ENCODE data around the gene CHMP6.

- TF ChIP-seq CTCF (IDR thresholded peaks at IDR 0.05 in 2 of 3, conservative IDR thresholded peaks at IDR 0.05 in 1 of 3; ENCODE audit: borderline replicate concordance in 1 of 3, insufficient read depth in 1 of 3, low read depth in 2 of 3, low read length in 2 of 3), result peak; percentile 67 to 75 (median 70)
- TF ChIP-seq, protein P1, sequence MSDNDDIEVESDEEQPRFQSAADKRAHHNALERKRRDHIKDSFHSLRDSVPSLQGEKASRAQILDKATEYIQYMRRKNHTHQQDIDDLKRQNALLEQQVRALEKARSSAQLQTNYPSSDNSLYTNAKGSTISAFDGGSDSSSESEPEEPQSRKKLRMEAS (IDR thresholded peaks at IDR 0.05), result no peak
- no peak for TF ChIP-seq POLR2A (IDR thresholded peaks at IDR 0.05; ENCODE audit: borderline replicate concordance, extremely low read depth, insufficient read depth, insufficient read length)
- no peak for TF ChIP-seq CEBPB (IDR thresholded peaks at IDR 0.05; ENCODE audit: low read depth)
- no peak for TF ChIP-seq ELF1 (IDR thresholded peaks at IDR 0.05; ENCODE audit: borderline replicate concordance, low read depth)
- TF ChIP-seq SRF (IDR thresholded peaks at IDR 0.05; ENCODE audit: low read depth), result no peak
- TF ChIP-seq EZH2 (IDR thresholded peaks at IDR 0.05), result no peak
- no peak for TF ChIP-seq POLR2AphosphoS5 (IDR thresholded peaks at IDR 0.05; ENCODE audit: low read depth, low read length)
- peak; percentile 88 for TF ChIP-seq RAD21 (IDR thresholded peaks at IDR 0.05; ENCODE audit: low read depth)
- no peak for TF ChIP-seq EZH2phosphoT487 (IDR thresholded peaks at IDR 0.05; ENCODE audit: borderline replicate concordance)
- no peak for TF ChIP-seq YY1 (IDR thresholded peaks at IDR 0.05; ENCODE audit: extremely low read depth, insufficient replicate concordance, low read depth, low read length)
- no peak for TF ChIP-seq SP1 (IDR thresholded peaks at IDR 0.05; ENCODE audit: low read depth)
- TF ChIP-seq EGR1 (IDR thresholded peaks at IDR 0.05; ENCODE audit: low read depth), result no peak
- TF ChIP-seq, protein P2, sequence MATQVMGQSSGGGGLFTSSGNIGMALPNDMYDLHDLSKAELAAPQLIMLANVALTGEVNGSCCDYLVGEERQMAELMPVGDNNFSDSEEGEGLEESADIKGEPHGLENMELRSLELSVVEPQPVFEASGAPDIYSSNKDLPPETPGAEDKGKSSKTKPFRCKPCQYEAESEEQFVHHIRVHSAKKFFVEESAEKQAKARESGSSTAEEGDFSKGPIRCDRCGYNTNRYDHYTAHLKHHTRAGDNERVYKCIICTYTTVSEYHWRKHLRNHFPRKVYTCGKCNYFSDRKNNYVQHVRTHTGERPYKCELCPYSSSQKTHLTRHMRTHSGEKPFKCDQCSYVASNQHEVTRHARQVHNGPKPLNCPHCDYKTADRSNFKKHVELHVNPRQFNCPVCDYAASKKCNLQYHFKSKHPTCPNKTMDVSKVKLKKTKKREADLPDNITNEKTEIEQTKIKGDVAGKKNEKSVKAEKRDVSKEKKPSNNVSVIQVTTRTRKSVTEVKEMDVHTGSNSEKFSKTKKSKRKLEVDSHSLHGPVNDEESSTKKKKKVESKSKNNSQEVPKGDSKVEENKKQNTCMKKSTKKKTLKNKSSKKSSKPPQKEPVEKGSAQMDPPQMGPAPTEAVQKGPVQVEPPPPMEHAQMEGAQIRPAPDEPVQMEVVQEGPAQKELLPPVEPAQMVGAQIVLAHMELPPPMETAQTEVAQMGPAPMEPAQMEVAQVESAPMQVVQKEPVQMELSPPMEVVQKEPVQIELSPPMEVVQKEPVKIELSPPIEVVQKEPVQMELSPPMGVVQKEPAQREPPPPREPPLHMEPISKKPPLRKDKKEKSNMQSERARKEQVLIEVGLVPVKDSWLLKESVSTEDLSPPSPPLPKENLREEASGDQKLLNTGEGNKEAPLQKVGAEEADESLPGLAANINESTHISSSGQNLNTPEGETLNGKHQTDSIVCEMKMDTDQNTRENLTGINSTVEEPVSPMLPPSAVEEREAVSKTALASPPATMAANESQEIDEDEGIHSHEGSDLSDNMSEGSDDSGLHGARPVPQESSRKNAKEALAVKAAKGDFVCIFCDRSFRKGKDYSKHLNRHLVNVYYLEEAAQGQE (IDR thresholded peaks at IDR 0.05; ENCODE audit: low read depth), result no peak
Measured at GRCh38 chr17:80970044-80970761, 21.4 kb upstream of the CHMP6 start.
